ENCODE results near the gene AMBN.
"Not testable (repeated sequence)": the region's sequence is repeated elsewhere in the genome, so short reads cannot be mapped to it uniquely, and the experiment has no call there.

AMBN gene

GRCh38 chr4:70608324-70608723 is 16.3 kb downstream of the AMBN start:
- ATAC-seq = no peak

GRCh38 chr4:70613306-70614183 is 21.5 kb downstream of the AMBN start:
- no peak for DNase-seq
- ATAC-seq = peak; percentile 47

More at GRCh38 chr4:70608324-70608723, 16.3 kb downstream of the AMBN start:
- no peak for DNase-seq

GRCh38 chr4:70614184-70614555 is 22.1 kb downstream of the AMBN start:
- no peak for ATAC-seq
- DNase-seq = no peak

- no peak for DNase-seq
Measured at GRCh38 chr4:70619288-70619687, 27.2 kb downstream of the AMBN start.

GRCh38 chr4:70619778-70620177 is 27.7 kb downstream of the AMBN start:
- ATAC-seq = no peak

More at GRCh38 chr4:70619288-70619687, 27.2 kb downstream of the AMBN start:
- peak; percentile 44 for ATAC-seq

GRCh38 chr4:70623323-70623722 is 31.3 kb downstream of the AMBN start:
- ATAC-seq = peak; percentile 73
- no peak for DNase-seq

More at GRCh38 chr4:70619778-70620177, 27.7 kb downstream of the AMBN start:
- DNase-seq = no peak

- DNase-seq (no peak), ATAC-seq (peak; percentile 48)
Measured at GRCh38 chr4:70624226-70624793, 32.3 kb downstream of the AMBN start.

- no peak for ATAC-seq
- no peak for DNase-seq
Measured at GRCh38 chr4:70627620-70628019, 35.6 kb downstream of the AMBN start.

- ATAC-seq = no peak
Measured at GRCh38 chr4:70628444-70628843, 36.4 kb downstream of the AMBN start, which contains the start of gene ENAM. ENAM (plus strand) TSS chr4:70628744; CDS start chr4:70629501, 757 bp downstream.

GRCh38 chr4:70629469-70630090 is 37.5 kb downstream of the AMBN start:
- DNase-seq (no peak), ATAC-seq (no peak)

More at GRCh38 chr4:70628444-70628843, 36.4 kb downstream of the AMBN start, which contains the start of gene ENAM:
- DNase-seq = no peak

GRCh38 chr4:70630162-70630561 is 38.1 kb downstream of the AMBN start:
- no peak for DNase-seq
- ATAC-seq = no peak

- DNase-seq = no peak
Measured at GRCh38 chr4:70632028-70632427, 40.0 kb downstream of the AMBN start.

GRCh38 chr4:70634482-70634881 is 42.4 kb downstream of the AMBN start:
- DNase-seq (no peak), ATAC-seq (no peak)

More at GRCh38 chr4:70632028-70632427, 40.0 kb downstream of the AMBN start:
- no peak for ATAC-seq

GRCh38 chr4:70637239-70637913 is 45.3 kb downstream of the AMBN start:
- no peak for DNase-seq
- ATAC-seq = no peak

- DNase-seq (no peak), ATAC-seq (peak; percentile 61)
Measured at GRCh38 chr4:70640192-70640591, 48.1 kb downstream of the AMBN start.

GRCh38 chr4:70650741-70651140 is 58.7 kb downstream of the AMBN start:
- not testable (repeated sequence) for DNase-seq, ATAC-seq

GRCh38 chr4:70651864-70652506 is 59.9 kb downstream of the AMBN start:
- ATAC-seq (no peak), DNase-seq (no peak)

GRCh38 chr4:70654605-70655011 is 62.6 kb downstream of the AMBN start:
- no peak for ATAC-seq
- no peak for DNase-seq

All from stimulated activated naive CD8-positive, alpha-beta T cell treated with anti-CD3 and anti-CD28 coated beads, Interleukin-15, Interleukin-2, amounts not matched to agents 100 U/mL and 50 U/mL, for 24 hours (primary cell).